NCI-H69 (cell line): ENCODE measurements around the gene NOX1.
"Not testable (repeated sequence)": the region's sequence is repeated elsewhere in the genome, so short reads cannot be mapped to it uniquely, and the experiment has no call there.

Experiments used
- DNase-seq: peaks from one replicate; lab custom pipeline; 2025; lab: John Stamatoyannopoulos, UW

The NOX1 gene

DNA sequence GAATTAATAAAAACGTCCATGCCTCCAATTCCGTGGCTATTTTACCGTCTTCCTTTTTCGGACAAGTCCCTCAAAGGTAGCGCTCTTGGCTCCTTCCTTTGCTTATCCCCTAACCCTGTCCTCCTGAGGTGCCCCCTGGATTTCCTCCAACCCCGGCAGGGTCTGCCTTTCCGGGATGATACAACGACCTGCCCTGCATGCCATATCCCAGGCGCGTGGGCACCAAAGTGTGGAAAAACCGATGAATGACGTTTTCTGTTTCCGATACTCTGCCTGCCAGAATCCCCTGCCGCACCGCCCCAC, 54.7 kb downstream of the NOX1 start:
- DNase-seq = no peak

DNA sequence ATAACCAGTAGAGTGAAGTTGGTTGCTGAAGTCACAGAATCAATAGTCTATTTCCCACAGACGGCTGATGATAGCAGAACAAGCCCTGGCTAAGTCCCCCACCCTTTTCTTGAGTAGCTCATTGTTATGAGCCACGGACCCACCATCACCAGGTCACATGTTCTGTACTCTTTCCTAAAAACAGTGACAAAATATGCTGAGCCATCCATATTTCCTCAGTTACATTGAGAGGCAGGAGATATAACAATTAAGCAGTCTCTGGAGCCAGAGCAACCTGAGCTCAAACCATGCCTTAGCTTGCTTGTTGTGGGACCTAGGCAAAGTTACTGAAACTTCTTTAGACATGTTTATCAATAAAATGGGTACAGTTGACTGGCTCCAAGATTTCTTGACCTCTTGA, 56.8 kb downstream of the NOX1 start:
- DNase-seq = no peak

DNA sequence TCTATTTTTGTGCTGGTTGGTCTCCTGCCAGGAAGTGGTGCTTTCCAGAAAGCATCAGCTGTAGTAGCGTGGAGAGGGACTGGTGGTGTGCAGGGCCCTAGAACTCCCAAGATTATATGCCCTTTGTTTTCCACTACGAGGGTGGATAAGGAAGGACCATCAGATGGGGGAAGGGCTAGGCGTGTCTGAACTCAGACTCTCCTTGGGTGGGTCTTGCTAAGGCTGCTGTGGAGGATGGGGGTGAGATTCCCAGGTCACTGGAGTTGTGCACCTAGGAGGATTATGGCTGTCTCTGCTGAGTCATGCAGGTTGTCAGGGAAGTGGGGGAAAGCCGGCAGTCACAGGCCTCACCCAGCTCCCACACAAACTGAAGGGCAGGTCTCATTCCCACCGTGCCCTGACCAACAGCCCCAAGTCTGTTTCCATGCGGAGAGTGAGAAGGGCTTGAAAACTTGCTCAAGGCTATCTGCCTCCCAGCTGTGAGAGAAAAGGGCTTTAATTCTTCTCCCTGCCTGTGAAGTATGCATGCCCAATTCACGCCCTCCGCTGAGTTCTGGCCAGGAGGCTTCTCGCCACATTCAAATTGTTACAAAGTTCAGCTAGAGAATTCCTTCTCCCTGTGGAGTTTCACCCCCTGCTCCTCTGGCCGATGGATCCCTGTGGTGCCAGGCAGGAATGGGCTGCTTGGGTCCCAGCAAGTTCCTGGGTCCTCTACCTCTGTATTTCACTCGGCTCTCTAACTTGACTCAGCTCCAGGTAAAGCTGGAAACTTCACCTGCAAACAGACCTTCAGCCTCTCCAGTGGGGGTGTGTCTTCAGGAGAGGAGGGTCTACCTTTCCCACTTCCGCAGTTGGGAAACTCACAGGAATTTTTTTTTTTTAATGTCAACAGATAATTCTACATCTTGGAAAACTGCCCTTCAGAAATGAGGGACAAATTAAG, 61.7 kb downstream of the NOX1 start:
- no peak for DNase-seq

DNA sequence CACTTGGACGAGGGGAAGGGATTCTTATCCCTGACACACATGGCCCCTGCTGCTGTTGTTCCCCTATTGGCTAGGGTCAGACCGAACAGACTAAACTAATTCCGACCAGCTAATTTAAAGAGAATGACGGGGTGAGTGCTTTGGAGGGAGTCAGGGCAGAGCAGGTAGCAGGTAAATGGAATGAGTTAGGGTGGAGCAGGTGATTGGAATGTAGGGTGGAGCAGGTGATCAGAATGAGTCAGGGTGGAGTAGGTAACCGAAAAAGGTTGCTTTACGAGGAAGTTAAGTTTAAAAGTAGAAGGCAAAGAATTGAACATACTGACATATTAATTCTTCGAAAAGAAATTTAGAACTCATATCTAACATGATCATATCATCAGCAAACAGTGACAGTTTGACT, 65.9 kb downstream of the NOX1 start:
- not testable (repeated sequence) for DNase-seq

DNA sequence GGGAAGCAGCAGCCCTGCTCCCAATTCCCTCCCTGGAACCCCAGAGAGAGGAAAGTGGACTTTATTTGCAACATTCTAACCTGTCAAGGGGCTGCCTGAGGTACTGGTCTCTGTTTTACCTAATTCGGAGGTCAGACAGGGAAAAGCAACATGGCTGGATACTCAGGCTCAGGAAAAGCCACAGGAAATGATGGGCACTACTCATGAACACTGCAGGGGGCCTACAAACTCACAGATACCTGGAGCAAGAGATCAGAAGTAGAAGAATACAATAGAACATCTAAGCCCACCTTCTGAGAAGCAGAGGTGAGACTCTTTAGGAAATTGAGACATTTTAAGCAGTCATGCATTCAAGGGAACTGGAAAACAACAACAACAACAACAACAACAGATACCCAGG, 69.4 kb downstream of the NOX1 start:
- no peak for DNase-seq

DNA sequence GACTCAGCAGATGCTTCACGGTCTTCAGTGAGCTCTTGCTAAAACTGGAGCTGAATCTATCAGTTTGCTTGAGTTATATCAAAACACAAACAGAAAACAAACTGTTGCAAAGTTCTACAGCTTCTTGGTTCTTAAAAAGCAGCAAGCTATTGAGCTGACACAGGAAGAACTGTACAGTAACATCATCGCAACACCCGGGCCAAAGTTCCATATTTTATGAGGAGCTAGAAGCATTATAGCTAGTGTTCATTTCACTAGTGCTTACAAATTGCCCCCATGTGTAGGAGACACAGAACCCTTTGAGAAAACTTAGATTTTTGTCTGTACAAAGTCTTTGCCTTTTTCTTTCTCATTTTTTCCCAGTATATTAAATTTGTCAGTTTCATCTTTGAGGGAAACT, 71.3 kb downstream of the NOX1 start:
- no peak for DNase-seq

DNA sequence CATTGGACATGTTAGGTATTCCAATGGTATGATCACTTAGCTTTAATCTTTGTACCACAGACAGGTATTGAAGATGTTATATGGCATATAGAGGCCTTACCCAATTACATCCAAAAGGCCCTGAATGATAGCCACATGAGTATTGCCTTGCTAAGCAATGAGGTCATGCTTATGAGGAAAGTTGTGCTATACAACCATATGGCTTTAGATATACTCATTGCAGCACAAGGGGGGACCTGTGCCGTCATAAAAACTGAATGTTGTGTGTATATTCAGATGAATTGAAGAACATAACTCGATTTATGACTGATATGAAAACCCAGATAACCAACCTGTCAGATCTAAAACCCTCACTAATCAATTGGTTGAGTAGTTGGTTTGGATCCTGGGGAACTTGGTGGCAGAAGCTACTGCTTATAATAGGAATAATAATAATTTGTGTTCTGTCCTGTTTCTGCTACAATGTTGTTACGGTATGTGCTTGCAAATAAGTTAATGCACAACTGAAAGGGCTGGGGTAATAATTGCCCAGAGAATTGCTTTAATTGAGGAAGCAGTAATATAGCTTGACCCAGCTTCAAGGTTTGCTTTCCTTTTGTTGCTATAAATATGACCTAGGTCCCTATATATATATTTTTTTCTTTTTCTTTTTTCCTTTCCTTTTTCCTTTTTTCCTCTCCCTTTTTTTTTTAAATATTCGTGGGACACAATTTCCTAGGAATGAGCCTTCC, 75.5 kb downstream of the NOX1 start:
- DNase-seq = no peak

DNA sequence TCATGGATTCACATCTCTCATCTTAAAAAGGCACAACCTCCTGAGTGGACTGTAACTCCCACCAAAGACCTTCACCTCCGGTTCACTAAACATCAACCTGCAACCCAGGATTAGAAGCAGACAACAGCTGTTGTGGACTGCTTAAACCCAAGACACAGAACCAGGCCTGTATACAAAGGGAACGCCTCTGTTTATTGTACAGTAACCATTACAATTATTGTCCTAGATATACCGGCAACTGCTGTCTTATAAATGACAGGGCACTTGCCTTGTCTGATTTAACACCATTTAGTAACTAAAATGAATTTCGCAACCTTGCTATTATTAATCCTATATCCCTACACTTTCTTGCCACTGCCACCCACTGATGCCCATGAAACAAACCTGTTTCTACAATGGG, 76.8 kb downstream of the NOX1 start:
- no peak for DNase-seq

DNA sequence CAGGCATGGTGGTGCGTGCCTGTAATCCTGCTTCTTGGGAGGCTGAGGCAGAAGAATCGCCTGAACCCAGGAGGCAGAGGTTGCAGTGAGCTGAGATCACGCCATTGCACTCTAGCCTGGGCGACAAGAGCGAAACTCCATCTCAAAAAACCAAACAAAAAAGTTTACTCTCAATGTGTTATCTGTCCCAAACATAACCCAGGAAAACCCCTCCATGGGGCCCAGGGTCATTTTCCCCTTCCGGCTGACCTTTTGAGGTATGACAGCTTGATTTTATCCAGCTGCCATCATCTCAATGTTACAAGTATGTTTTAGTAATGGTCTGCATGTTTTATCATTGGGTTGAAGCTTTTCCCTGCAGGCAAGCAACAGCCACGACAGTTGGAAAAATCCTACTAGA, 77.8 kb downstream of the NOX1 start:
- not testable (repeated sequence) for DNase-seq
